Astrocyte of the spinal cord (primary cell): ENCODE results near the gene NECTIN1.

ENCODE experiments used
- DNase-seq: peaks from one replicate; pipeline ENCODE4 v3.0.0; 2011; ENCODE audit warnings: low read depth, low spot score
- H3K4me3 ChIP-seq: 2 replicates; pipeline ENCODE4 v1.5.1; 2011; ENCODE audit warnings: low read depth, mild to moderate bottlenecking, low read length, moderate library complexity
- CTCF ChIP-seq: IDR thresholded peaks from 2 replicates; pipeline ENCODE4 v1.5.1; 2012; ENCODE audit warnings: low read depth, mild to moderate bottlenecking, low read length, inconsistent platforms
- in situ Hi-C: cut with HindIII; loops from 2 replicates; pipeline ENCODE4 v1.10.0; 2017; ENCODE audit warnings: low sequenced_read_pairs

The NECTIN1 gene

DNA sequence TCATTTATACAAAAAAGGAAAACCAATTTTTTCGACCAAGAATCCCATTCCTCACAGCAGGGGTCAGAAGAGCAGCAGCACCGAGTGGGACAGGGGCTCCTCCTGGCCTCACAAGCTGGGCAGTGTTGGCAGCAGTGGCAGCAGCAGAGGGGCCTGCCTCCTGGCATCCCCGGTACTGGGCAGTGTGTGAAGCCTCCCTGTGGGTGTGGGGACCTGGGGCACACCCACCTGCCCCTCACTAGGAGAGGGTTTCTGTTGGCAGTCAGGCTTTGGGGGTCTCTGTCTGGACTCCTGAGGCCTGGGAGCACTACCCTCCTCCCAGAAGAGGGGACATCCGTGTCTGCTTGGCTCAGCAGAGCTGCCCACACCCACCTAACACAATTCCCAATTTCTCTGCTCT lies 67.8 kb downstream of the NECTIN1 start:
- TF ChIP-seq CTCF: no peak
- in situ Hi-C loops: no loop called here
- DNase-seq: no peak
- H3K4me3 ChIP-seq: no peak overlapping the region

- no peak for DNase-seq
- TF ChIP-seq CTCF: no peak
- H3K4me3 ChIP-seq: no peak overlapping the region
- in situ Hi-C loops: no loop called here
Observed at GRCh38 chr11:119659971-119660723, 68.9 kb downstream of the NECTIN1 start.

- no peak overlapping the region for H3K4me3 ChIP-seq
- DNase-seq: no peak
- TF ChIP-seq CTCF: no peak
- in situ Hi-C loops: no loop called here
Observed at GRCh38 chr11:119652907-119653659, 75.9 kb downstream of the NECTIN1 start.

DNA sequence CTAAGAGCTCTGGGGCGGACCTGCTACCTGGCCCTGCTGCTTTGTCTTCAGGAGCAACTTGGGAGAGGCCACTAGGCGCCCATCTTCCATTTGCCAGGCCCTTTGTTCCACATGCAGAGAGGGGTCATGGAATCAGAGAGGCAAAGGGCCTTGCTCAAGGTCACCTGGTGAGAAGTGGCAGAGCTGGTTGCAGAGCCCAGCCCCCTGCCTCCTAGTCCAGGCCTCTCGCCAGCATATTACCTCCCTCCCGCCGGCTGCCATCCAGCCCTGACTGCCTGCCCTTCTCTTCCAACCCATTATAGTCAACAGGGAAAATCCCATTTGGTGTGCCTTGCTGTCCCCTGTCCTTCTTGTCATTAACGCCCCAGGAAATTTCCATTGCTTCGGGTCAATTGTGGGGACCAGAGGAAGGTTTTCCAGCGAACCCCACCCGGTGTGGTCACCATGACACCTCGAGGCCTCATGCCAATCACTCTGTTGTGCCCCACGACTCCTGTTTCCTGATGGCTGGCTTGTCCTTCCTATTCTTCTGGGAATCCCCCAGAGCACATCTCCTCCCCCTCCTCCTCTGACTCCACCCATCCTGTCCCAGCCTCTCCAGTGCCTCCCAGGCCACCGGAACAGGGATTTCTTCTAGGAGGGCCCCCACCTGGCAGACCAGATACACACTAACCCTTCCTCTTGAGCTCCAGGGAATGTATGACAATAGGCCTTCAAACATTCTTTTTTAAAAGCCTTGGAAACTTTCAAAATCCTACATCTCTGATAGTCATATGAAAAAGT lies 77.0 kb downstream of the NECTIN1 start:
- no peak for DNase-seq
- in situ Hi-C loops: no loop called here
- no peak for TF ChIP-seq CTCF
- H3K4me3 ChIP-seq: no peak overlapping the region

- DNase-seq: no peak
- no peak overlapping the region for H3K4me3 ChIP-seq
- in situ Hi-C loops: no loop called here
- no peak for TF ChIP-seq CTCF
Observed at GRCh38 chr11:119650251-119650650, 78.7 kb downstream of the NECTIN1 start.

- in situ Hi-C loops: no loop called here
- no peak for TF ChIP-seq CTCF
Observed at GRCh38 chr11:119647254-119647653, 81.7 kb downstream of the NECTIN1 start.

More at GRCh38 chr11:119647254-119647653, 81.7 kb downstream of the NECTIN1 start:
- H3K4me3 ChIP-seq: no peak overlapping the region
- no peak for DNase-seq
